Activated naive CD4-positive, alpha-beta T cell treated with Interleukin-2 at 50 U/mL for 16 hours (primary cell): ENCODE measurements around the gene ASB1.

Source experiments
- DNase-seq: peaks from one replicate; pipeline ENCODE4 v3.0.0-alpha.2; 2020

The ASB1 gene

DNA sequence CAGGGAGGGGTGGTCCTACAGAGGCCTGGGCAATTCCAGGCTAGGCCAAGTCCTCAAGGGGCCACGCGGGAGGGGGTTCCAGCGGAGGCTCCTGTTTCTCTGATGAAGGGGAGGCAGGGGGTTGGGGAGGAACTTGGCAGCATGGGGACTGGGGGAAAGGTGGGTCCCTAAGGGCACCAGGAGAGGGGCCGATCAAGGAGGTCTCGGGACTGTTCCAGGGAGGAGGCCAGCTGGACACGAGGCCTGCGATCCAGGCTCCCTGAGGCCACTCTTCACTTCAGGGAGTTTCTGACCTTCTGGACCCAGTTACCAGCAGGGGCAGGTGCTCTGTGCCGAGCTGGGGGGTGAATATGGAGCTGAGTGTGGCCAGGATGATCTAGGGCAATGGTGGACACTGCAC is 71.5 kb downstream of the ASB1 start:
- DNase-seq, result no peak

- DNase-seq, result no peak
These were observed 72.1 kb downstream of the ASB1 start for GRCh38 chr2:238498691-238499295.

- no peak for DNase-seq
These were observed 73.2 kb downstream of the ASB1 start for GRCh38 chr2:238499731-238500580.

GRCh38 chr2:238501311-238501710 is 74.6 kb downstream of the ASB1 start:
- DNase-seq, result no peak
